Kidney (tissue), 14 donors: Measurements from ENCODE around the gene SOD2. TPM values are rescaled to one million over a fixed set of nuclear protein-coding genes. Genes with fewer than 3 reads are reported as not detected.

ENCODE experiments used
- DNase-seq, 5 donors: peaks; one replicate each; pipeline ENCODE4 v3.0.0-alpha.2; 2013 to 2020
- FAIRE-seq: peaks from 2 replicates; lab custom pipeline; 2012; peaks lifted over from hg19 to GRCh38; lab: Jason Lieb, UNC
- H3K27ac ChIP-seq, 2 donors: one replicate each; pipeline ENCODE4 v1.7.0; 2013; ENCODE audit warnings: low read depth in 2 of 2, low read length in 2 of 2, inconsistent platforms in 1 of 2
- H3K27me3 ChIP-seq: one replicate; pipeline ENCODE4 v1.7.1; 2013; ENCODE audit warnings: low read length, inconsistent platforms; ENCODE audit not compliant: control insufficient read depth, insufficient read depth
- H3K36me3 ChIP-seq, 3 donors: one replicate each; pipeline versions ENCODE4 v1.7.0 to v1.7.1; 2013; ENCODE audit warnings: low read length in 3 of 3, control low read depth in 1 of 3, inconsistent platforms in 1 of 3; ENCODE audit not compliant: insufficient read depth in 3 of 3, control insufficient read depth in 2 of 3
- H3K4me1 ChIP-seq, 3 donors: one replicate each; pipeline versions ENCODE4 v1.7.0 to v1.7.1; 2013; ENCODE audit warnings: low read length in 3 of 3, inconsistent platforms in 1 of 3, low read depth in 1 of 3; ENCODE audit not compliant: control insufficient read depth in 2 of 3, insufficient read depth in 2 of 3
- H3K4me3 ChIP-seq, 3 donors: one replicate each; pipeline versions ENCODE4 v1.7.0 to v1.8.1; 2013; ENCODE audit warnings: low read length in 3 of 3, control low read depth in 1 of 3, inconsistent platforms in 1 of 3
- H3K9ac ChIP-seq, 3 donors: one replicate each; pipeline versions ENCODE4 v1.7.0 to v1.7.1; 2013; ENCODE audit warnings: low read length in 3 of 3, control low read depth in 1 of 3, inconsistent platforms in 1 of 3
- H3K9me3 ChIP-seq, 3 donors: one replicate each; pipeline versions ENCODE4 v1.7.0 to v1.7.1; 2013; ENCODE audit warnings: low read length in 3 of 3, control low read depth in 1 of 3, inconsistent platforms in 1 of 3; ENCODE audit not compliant: control insufficient read depth in 2 of 3, insufficient read depth in 1 of 3
- intact Hi-C: fragments of 100-400 bp; cut with DNase I; formaldehyde crosslinking; loops from one replicate; pipeline ENCODE4 v1.11.1; 2022
- polyA plus RNA-seq: library from polyadenylated mRNA; stranded (reverse); fragments of 350-450 nt; fragmentation: Illumina TruSeq; extraction: RNeasy Lipid Tissue Mini Kit (QIAGEN cat#74804); gene quantifications from one replicate; pipeline ENCODE4 v1.2.3, GENCODE V29; 2014; ENCODE audit warnings: low read depth, low replicate concordance; ENCODE audit not compliant: insufficient read depth
- total RNA-seq: library from RNA; stranded (reverse); fragmentation: NEBNext Ultra II Directional; extraction: Animal tissue kit (Norgen Biotek cat#: 25700); gene quantifications from one replicate; pipeline ENCODE4 v1.2.1, GENCODE V29; 2021
- TF ChIP-seq, protein P1 (sequence below): IDR thresholded peaks from 3 replicates; pipeline ENCODE4 v1.5.1; 2012; ENCODE audit warnings: mild to moderate bottlenecking, moderate library complexity, borderline replicate concordance; ENCODE audit not compliant: insufficient read depth; ENCODE audit errors: extremely low read depth
- donor health status: control.
- donor health status: control.
- donor health status: control.
- donor health status: control.
- donor health status: control.
- donor health status: DM: yes; HTN: yes; CAD: no.
- donor health status: Normal renal cell carcinoma (clear cell type).

Gene SOD2
- total and polyA plus RNA-seq, 2 donors from 2014 or later, result 204 to 1,836 TPM

DNA sequence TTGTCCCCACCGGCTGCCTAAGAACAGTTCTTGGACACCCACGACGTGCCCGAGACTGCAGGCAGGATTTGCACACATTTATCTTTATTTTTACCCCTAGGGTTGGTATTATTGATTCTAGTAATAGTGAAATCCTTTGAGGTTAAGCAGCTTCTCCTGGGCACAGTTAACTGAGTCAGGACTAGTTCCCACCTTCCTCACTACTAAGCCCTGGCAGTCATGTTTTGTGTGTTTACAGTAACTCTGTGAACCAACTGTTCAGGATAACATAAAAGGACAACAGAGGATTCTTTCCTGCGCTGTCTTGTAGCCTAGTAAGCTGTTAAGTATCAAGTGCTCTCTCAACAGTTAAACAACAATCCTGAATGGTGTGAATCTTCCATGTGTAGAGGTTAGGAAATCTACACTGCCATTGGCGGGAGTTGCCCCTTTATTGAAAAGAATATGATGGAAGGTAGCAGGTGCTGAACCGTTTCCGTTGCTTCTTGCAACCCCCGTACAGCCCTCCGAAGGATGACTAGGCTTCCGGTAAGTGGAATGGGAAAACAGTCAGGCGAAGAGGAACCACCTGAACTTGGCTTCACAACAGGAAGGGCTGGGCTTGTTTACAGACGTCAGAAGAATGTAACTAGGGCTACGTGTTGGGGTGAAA, 979 bp upstream of the SOD2 start:
- peak; percentile 19 for FAIRE-seq
- TF ChIP-seq, protein P1, sequence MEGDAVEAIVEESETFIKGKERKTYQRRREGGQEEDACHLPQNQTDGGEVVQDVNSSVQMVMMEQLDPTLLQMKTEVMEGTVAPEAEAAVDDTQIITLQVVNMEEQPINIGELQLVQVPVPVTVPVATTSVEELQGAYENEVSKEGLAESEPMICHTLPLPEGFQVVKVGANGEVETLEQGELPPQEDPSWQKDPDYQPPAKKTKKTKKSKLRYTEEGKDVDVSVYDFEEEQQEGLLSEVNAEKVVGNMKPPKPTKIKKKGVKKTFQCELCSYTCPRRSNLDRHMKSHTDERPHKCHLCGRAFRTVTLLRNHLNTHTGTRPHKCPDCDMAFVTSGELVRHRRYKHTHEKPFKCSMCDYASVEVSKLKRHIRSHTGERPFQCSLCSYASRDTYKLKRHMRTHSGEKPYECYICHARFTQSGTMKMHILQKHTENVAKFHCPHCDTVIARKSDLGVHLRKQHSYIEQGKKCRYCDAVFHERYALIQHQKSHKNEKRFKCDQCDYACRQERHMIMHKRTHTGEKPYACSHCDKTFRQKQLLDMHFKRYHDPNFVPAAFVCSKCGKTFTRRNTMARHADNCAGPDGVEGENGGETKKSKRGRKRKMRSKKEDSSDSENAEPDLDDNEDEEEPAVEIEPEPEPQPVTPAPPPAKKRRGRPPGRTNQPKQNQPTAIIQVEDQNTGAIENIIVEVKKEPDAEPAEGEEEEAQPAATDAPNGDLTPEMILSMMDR, result no peak
- Histone ChIP-seq H3K4me1 (peaks cover 3 to 17% (median 7%) of the 10 kb centered on the region in 3 donors), H3K27me3 (no peaks in the 10 kb centered on the region), H3K9ac (peak overlapping the region; percentile 27 to 95 (median 70)), H3K4me3 (peak overlapping the region; percentile 56 to 96 (median 57)), H3K27ac (peak overlapping the region; percentile 94 to 97), H3K36me3 (peaks cover 0 to 8% (median 0%) of the 10 kb centered on the region in 3 donors), H3K9me3 (no peaks in the 10 kb centered on the region)
- intact Hi-C loops, result no loop called here
- peak in 3 of 5 donors; percentile 15 to 50 (median 39) for DNase-seq

DNA sequence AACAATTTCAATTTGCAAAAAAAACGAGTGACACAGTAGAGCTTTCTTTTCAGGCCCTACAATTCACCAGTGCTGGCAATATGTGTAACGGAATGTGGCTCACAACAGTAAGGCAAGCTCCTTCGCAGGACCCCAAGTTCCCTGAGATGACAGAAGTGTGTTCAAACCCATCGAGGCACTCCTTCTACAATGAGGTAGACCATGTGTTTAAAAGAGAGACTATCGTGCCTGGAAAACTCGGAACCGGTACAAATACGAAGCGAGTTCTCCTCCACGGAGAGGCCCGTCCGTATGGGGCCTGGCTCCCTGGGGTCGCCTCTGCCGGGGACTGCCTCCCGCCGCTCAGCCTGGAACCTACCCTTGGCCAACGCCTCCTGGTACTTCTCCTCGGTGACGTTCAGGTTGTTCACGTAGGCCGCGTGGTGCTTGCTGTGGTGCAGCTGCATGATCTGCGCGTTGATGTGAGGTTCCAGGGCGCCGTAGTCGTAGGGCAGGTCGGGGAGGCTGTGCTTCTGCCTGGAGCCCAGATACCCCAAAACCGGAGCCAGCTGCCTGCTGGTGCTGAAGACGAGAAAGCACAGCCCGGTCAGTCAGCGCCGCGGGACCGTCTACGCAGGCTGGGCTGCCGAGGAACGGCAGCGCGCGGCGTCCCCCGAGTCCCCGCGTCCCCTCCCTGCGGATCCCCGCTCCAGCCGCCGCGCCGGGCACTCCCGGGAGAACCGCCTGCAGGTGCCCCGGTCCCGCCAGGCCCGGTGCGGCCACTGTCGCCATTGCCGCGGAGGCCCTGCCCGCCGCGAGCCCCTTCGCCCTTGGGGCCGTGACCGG, 526 bp downstream of the SOD2 start:
- Histone ChIP-seq H3K27me3 (no peaks in the 10 kb centered on the region), H3K4me1 (peaks cover 3 to 19% (median 7%) of the 10 kb centered on the region in 3 donors), H3K4me3 (peak overlapping the region; percentile 66 to 96 (median 94)), H3K27ac (peak overlapping the region; percentile 94 to 97), H3K9ac (peak overlapping the region; percentile 63 to 95 (median 90)), H3K9me3 (no peaks in the 10 kb centered on the region), H3K36me3 (peaks cover 0 to 12% (median 4%) of the 10 kb centered on the region in 3 donors)
- intact Hi-C loops, result no loop called here
- FAIRE-seq, result no peak
- TF ChIP-seq, protein P1, result no peak
- DNase-seq, result peak; percentile 49 to 85 (median 59)

DNA sequence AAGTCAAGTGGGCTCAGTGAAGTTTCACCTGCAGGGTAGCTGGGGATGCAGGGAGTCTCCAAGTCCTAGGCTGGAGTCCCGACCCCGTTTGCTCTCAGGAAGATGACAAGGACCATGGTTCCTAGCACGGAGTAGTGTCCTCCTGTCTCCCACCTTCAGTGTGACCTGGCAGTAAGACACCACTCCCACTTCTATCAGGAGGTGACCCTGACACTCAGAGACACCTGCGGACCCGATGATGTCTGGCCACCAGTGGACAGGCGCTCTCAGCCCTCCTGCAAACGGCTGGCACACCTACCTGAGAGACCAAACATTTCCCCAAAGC, 1.1 kb downstream of the SOD2 start:
- Histone ChIP-seq H3K9me3 (no peaks in the 10 kb centered on the region), H3K9ac (peak overlapping the region in 2 of 3 donors; percentile 90 to 95), H3K27ac (peak overlapping the region; percentile 94 to 97), H3K36me3 (peaks cover 0 to 16% (median 7%) of the 10 kb centered on the region in 3 donors), H3K27me3 (no peaks in the 10 kb centered on the region), H3K4me1 (peaks cover 3 to 19% (median 7%) of the 10 kb centered on the region in 3 donors), H3K4me3 (peak overlapping the region; percentile 38 to 96 (median 94))
- peak in 2 of 5 donors; percentile 14 to 59 for DNase-seq
- intact Hi-C loops, result no loop called here
- TF ChIP-seq, protein P1, result no peak
- FAIRE-seq, result no peak
